Measurements from ENCODE around the gene SLC17A9. TPM values are rescaled to one million over a fixed set of nuclear protein-coding genes. Genes with fewer than 3 reads are reported as not detected.

Gene SLC17A9
- total RNA-seq, 1 experiment from 2014 or later: 0.28 TPM

DNA sequence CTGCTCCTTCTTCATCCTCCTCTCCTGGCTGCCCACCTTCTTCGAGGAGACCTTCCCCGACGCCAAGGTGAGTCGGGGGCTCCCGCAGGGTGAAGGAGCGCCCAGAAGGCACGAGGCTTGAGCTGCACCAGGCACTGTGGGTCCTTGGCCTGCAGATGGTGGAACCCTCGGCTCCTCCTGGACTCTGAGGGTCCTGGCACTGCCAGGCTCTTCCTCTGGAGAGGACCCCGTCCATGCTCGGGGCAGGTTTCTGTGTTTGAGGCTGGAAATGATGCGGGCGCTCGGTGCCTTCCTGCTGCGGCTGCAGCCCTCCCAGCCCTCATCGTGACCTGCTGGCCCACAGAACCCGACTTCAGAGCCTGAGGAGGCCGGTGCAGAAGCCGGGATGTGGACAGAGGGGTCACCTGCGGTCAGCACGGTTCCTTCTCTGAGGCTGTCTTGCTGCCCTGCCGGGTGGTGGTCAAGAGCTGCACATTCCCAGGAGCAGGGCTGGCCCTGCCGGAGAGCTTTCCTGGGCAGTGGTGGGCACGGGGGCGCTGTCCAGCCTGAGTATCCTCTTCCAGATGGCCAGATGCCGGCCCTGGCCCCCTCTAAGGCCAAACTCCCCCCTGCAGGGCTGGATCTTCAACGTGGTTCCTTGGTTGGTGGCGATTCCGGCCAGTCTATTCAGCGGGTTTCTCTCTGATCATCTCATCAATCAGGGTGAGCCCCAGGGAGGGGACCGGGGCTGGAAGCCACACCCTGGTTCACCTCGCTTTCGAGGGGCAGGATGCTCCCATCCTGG lies 11.3 kb downstream of the SLC17A9 start:
- ChIA-PET POLR2A (no interaction called here), CTCF (no interaction called here)
- no peak overlapping the region for H3K27ac ChIP-seq (ENCODE audit: low read length)
- no peaks in the 10 kb centered on the region for H3K9me3 ChIP-seq (ENCODE audit: control insufficient read depth, insufficient read depth, low read depth, low read length)
- no TSS peak for BruUV-seq (replicated peaks)
- no peak for ATAC-seq
- TF ChIP-seq SIN3A (IDR thresholded peaks at IDR 0.05; ENCODE audit: borderline replicate concordance, insufficient read depth, low read depth, low read length) (no peak), POLR2AphosphoS5 (IDR thresholded peaks at IDR 0.05; ENCODE audit: low read depth, low read length) (no peak), TCF7L2 (IDR thresholded peaks at IDR 0.05; ENCODE audit: low read depth, low read length) (no peak), CTCF (IDR thresholded peaks at IDR 0.05) (no peak)
- TF ChIP-seq, protein P1, sequence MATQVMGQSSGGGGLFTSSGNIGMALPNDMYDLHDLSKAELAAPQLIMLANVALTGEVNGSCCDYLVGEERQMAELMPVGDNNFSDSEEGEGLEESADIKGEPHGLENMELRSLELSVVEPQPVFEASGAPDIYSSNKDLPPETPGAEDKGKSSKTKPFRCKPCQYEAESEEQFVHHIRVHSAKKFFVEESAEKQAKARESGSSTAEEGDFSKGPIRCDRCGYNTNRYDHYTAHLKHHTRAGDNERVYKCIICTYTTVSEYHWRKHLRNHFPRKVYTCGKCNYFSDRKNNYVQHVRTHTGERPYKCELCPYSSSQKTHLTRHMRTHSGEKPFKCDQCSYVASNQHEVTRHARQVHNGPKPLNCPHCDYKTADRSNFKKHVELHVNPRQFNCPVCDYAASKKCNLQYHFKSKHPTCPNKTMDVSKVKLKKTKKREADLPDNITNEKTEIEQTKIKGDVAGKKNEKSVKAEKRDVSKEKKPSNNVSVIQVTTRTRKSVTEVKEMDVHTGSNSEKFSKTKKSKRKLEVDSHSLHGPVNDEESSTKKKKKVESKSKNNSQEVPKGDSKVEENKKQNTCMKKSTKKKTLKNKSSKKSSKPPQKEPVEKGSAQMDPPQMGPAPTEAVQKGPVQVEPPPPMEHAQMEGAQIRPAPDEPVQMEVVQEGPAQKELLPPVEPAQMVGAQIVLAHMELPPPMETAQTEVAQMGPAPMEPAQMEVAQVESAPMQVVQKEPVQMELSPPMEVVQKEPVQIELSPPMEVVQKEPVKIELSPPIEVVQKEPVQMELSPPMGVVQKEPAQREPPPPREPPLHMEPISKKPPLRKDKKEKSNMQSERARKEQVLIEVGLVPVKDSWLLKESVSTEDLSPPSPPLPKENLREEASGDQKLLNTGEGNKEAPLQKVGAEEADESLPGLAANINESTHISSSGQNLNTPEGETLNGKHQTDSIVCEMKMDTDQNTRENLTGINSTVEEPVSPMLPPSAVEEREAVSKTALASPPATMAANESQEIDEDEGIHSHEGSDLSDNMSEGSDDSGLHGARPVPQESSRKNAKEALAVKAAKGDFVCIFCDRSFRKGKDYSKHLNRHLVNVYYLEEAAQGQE (IDR thresholded peaks at IDR 0.05; ENCODE audit: insufficient read depth in 1 of 2, low read depth in 2 of 2, low read length in 1 of 2): no peak
- intact Hi-C loops (cut with micrococcal nuclease; ENCODE audit: unreplicated experiment) (no loop called here), in situ Hi-C loops (cut with HindIII; ENCODE audit: low pct_unique_long_range_greater_than_20kb, low sequenced_read_pairs) (no loop called here)
- H3K27me3 ChIP-seq (ENCODE audit: control insufficient read depth, insufficient read depth, low read length): no peaks in the 10 kb centered on the region
- H3K36me3 ChIP-seq (ENCODE audit: control insufficient read depth, insufficient read depth, low read length): no peaks in the 10 kb centered on the region
- no peak overlapping the region for H3K4me3 ChIP-seq (ENCODE audit: low read depth in 2 of 2, low read length in 2 of 2)
- DNase-seq (ENCODE audit: low read depth, low spot score): no peak
- no peaks in the 10 kb centered on the region; the same call in 1 of the 2 replicates for H3K4me1 ChIP-seq (ENCODE audit: control insufficient read depth, insufficient read depth, low read length)

- no peak overlapping the region for H3K4me3 ChIP-seq (ENCODE audit: low read depth in 2 of 2, low read length in 2 of 2)
- POLR2A ChIA-PET: no interaction called here
- TF ChIP-seq, protein P1 (IDR thresholded peaks at IDR 0.05; ENCODE audit: insufficient read depth in 1 of 2, low read depth in 2 of 2, low read length in 1 of 2): no peak
- no peak for TF ChIP-seq TCF7L2 (IDR thresholded peaks at IDR 0.05; ENCODE audit: low read depth, low read length)
- no peak for TF ChIP-seq CTCF (IDR thresholded peaks at IDR 0.05)
- no peak for TF ChIP-seq SIN3A (IDR thresholded peaks at IDR 0.05; ENCODE audit: borderline replicate concordance, insufficient read depth, low read depth, low read length)
- TF ChIP-seq POLR2AphosphoS5 (IDR thresholded peaks at IDR 0.05; ENCODE audit: low read depth, low read length): no peak
- H3K4me1 ChIP-seq (ENCODE audit: control insufficient read depth, insufficient read depth, low read length): no peaks in the 10 kb centered on the region; the same call in 1 of the 2 replicates
- no TSS peak for BruUV-seq (replicated peaks)
- no peak overlapping the region for H3K27ac ChIP-seq (ENCODE audit: low read length)
- DNase-seq (ENCODE audit: low read depth, low spot score): no peak
- intact Hi-C loops (cut with micrococcal nuclease; ENCODE audit: unreplicated experiment): no loop called here
- H3K9me3 ChIP-seq (ENCODE audit: control insufficient read depth, insufficient read depth, low read depth, low read length): no peaks in the 10 kb centered on the region
- H3K36me3 ChIP-seq (ENCODE audit: control insufficient read depth, insufficient read depth, low read length): no peaks in the 10 kb centered on the region
- no peak for ATAC-seq
- CTCF ChIA-PET: no interaction called here
- H3K27me3 ChIP-seq (ENCODE audit: control insufficient read depth, insufficient read depth, low read length): no peaks in the 10 kb centered on the region
- in situ Hi-C loops (cut with HindIII; ENCODE audit: low pct_unique_long_range_greater_than_20kb, low sequenced_read_pairs): no loop called here
Observed at GRCh38 chr20:62964700-62965099, 12.2 kb downstream of the SLC17A9 start.

Measured in Panc1 (cell line).